Esophagus (tissue), 2 donors: ENCODE results near the gene CEP250. TPM values are rescaled to one million over a fixed set of nuclear protein-coding genes. Genes with fewer than 3 reads are reported as not detected.
A peak's percentile ranks its signal among the peaks of the same experiment; 100 is the strongest.
"Not testable (repeated sequence)": the region's sequence is repeated elsewhere in the genome, so short reads cannot be mapped to it uniquely, and the experiment has no call there.

ENCODE experiments used
- H3K27ac ChIP-seq, 2 donors: one replicate each; pipeline ENCODE4 v1.5.1; 2013; ENCODE audit warnings: low read depth in 2 of 2, mild to moderate bottlenecking in 2 of 2, inconsistent platforms in 1 of 2, low read length in 1 of 2, moderate library complexity in 1 of 2
- H3K27me3 ChIP-seq, 2 donors: one replicate each; pipeline ENCODE4 v1.6.1; 2013; ENCODE audit warnings: low read length in 2 of 2, control low read depth in 1 of 2, mild to moderate bottlenecking in 1 of 2; ENCODE audit not compliant: insufficient read depth in 2 of 2, control insufficient read depth in 1 of 2
- H3K36me3 ChIP-seq, 2 donors: one replicate each; pipeline ENCODE4 v1.6.1; 2013; ENCODE audit warnings: low read length in 1 of 2; ENCODE audit not compliant: control insufficient read depth in 2 of 2, insufficient read depth in 2 of 2
- H3K4me1 ChIP-seq, 2 donors: one replicate each; pipeline ENCODE4 v1.6.1; 2013; ENCODE audit warnings: low read length in 1 of 2; ENCODE audit not compliant: control insufficient read depth in 2 of 2, insufficient read depth in 2 of 2
- H3K4me3 ChIP-seq, 2 donors: one replicate each; pipeline ENCODE4 v1.5.1; 2013; ENCODE audit warnings: low read length in 2 of 2, mild to moderate bottlenecking in 2 of 2, low read depth in 1 of 2, moderate library complexity in 1 of 2
- H3K9me3 ChIP-seq, 2 donors: one replicate each; pipeline ENCODE4 v1.6.1; 2013; ENCODE audit warnings: mild to moderate bottlenecking in 2 of 2, low read depth in 1 of 2, low read length in 1 of 2, moderate library complexity in 1 of 2; ENCODE audit not compliant: control insufficient read depth in 2 of 2, insufficient read depth in 1 of 2
- WGBS, 2 donors: extraction: QIAGEN DNeasy Blood & Tissue Kit; methylation state at CpG; one replicate each; pipeline ENCODE4 v1.1.7; 2013; 5-methylcytosine and 5-hydroxymethylcytosine counted together
- polyA plus RNA-seq, 2 donors: library from polyadenylated mRNA; stranded (reverse); fragments of 200-250 nt; gene quantifications; one replicate each; pipeline ENCODE4 v1.2.3, GENCODE V29; 2013
- donor health status: healthy with polysubstance abuse.
- donor health status: Bipolar disorder and iron deficiency.

CEP250 gene
- polyA plus RNA-seq, 2 donors, result 6.8 to 20.7 TPM

DNA sequence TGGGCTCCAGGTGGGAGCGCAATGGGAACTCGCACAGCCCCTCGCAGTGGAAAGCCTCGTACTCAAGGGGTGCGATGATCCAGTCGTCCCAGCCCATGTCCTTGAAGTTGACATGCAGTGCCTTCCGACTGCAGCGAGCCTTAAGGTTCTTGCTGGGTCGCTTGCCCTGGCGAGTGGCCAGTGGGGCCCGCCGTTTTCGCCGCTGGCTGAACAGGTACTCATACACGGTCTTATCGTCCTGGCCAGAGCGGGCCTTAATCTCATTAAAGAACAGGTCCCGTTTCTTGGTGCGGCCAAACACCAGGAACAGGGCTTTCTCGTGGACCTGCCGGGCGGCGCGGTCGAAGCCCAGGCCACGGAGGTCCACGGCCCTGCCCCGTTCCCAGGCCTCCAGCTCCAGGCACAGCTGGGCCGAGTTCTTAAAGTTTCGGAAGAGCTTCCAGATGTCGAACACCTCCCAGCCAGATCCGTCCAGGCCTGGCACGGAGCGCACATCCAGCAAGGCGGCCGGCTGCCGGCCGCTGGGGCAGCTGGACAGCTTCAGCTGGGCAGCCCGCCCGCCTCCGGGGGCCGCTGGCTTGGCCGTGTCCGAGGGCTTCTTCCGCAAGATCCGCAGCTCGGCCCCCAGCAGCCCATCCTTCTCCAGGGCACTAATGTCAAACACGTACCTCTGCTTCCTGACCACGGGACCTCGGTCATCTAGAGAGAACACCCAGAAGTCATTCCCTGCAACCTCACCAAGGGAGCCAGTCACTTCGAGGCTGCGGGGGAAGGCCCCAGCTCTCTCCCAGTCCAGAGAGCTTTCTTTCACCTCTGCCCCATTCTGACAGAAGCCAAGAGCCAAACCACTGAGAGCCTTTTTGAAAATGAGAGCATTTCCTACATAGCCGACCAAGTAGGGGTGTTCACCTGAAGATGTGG lies 21.1 kb upstream of the CEP250 start:
- 82 to 83% methylated on average over 52 to 53 of the region's 53 CpGs for whole genome bisulfite sequencing, 2 donors
- Histone ChIP-seq H3K27me3 (no peaks in the 10 kb centered on the region), H3K27ac (no peak overlapping the region), H3K9me3 (no peaks in the 10 kb centered on the region), H3K4me1 (peaks cover 0 to 2% of the 10 kb centered on the region in 2 donors), H3K4me3 (no peak overlapping the region), H3K36me3 (no peaks in the 10 kb centered on the region)

DNA sequence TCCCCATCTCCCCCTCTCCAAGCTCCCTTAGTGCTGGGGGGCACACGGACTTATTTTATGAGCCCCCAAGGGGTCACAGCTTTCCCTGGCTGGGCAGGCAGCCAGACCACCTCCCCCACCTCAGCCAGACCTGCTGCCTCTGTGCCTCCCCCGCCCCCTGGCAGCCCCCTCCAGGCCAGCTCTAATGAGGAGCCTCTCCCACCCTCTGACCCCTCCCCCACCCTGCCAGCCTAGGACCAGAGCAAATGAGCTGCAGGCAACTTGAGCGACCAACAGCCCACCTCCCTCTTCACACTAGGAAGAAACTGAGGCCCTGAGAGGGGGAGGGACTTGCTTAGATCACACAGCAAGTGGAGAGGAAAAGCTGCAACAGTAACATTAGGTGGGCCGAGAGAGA lies 19.2 kb upstream of the CEP250 start:
- 72 to 86% methylated on average over 4 of the region's 4 CpGs for WGBS, 2 donors

GRCh38 chr20:35437599-35437998 lies 17.8 kb upstream of the CEP250 start:
- WGBS, 2 donors, result 67 to 68% methylated on average over 8 of the region's 8 CpGs
- no peaks in the 10 kb centered on the region for H3K27me3 ChIP-seq
- H3K9me3 ChIP-seq, result no peaks in the 10 kb centered on the region
- no peaks in the 10 kb centered on the region for H3K36me3 ChIP-seq
- H3K27ac ChIP-seq, result peak overlapping the region in 1 of 2 donors; percentile 43
- no peak overlapping the region for H3K4me3 ChIP-seq
- peaks cover 0 to 2% of the 10 kb centered on the region in 2 donors for H3K4me1 ChIP-seq

More for the DNA sequence above, 19.2 kb upstream of the CEP250 start:
- Histone ChIP-seq H3K36me3 (no peaks in the 10 kb centered on the region), H3K4me1 (peaks cover 0 to 2% of the 10 kb centered on the region in 2 donors), H3K27me3 (no peaks in the 10 kb centered on the region), H3K27ac (no peak overlapping the region), H3K4me3 (no peak overlapping the region), H3K9me3 (no peaks in the 10 kb centered on the region)

- H3K27ac ChIP-seq, result no peak overlapping the region
- 44 to 47% methylated on average over 6 of the region's 6 CpGs for WGBS, 2 donors
- H3K27me3 ChIP-seq, result no peaks in the 10 kb centered on the region
- H3K36me3 ChIP-seq, result no peaks in the 10 kb centered on the region
- peaks cover 0 to 2% of the 10 kb centered on the region in 2 donors for H3K4me1 ChIP-seq
- no peaks in the 10 kb centered on the region for H3K9me3 ChIP-seq
- H3K4me3 ChIP-seq, result no peak overlapping the region
Measured at GRCh38 chr20:35443003-35443402, 12.4 kb upstream of the CEP250 start.

DNA sequence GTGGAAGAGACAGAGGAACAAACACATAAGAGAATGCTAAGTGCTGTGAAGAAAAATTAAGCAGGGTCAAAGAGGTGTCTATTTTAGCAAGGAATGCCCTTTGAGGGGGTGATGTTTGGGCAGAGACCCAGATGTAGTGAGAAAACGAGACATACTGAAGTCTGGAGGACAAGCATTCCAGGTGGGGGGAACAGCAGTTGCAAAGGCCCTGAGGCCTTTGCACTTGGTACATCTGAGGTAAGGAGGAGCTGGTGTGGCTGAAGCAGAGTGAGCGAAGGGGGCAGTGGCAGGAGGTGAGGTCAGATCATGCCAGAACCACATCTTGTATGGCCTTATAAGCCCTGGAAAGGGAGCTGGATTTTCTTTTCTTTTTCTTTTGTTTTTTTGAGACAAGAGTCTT lies 11.2 kb upstream of the CEP250 start:
- no peaks in the 10 kb centered on the region for H3K36me3 ChIP-seq
- H3K27ac ChIP-seq, result no peak overlapping the region
- 66 to 76% methylated on average over 2 of the region's 2 CpGs for WGBS, 2 donors
- peaks cover 0 to 5% of the 10 kb centered on the region in 2 donors for H3K4me1 ChIP-seq
- no peaks in the 10 kb centered on the region for H3K9me3 ChIP-seq
- H3K4me3 ChIP-seq, result no peak overlapping the region
- no peaks in the 10 kb centered on the region for H3K27me3 ChIP-seq

DNA sequence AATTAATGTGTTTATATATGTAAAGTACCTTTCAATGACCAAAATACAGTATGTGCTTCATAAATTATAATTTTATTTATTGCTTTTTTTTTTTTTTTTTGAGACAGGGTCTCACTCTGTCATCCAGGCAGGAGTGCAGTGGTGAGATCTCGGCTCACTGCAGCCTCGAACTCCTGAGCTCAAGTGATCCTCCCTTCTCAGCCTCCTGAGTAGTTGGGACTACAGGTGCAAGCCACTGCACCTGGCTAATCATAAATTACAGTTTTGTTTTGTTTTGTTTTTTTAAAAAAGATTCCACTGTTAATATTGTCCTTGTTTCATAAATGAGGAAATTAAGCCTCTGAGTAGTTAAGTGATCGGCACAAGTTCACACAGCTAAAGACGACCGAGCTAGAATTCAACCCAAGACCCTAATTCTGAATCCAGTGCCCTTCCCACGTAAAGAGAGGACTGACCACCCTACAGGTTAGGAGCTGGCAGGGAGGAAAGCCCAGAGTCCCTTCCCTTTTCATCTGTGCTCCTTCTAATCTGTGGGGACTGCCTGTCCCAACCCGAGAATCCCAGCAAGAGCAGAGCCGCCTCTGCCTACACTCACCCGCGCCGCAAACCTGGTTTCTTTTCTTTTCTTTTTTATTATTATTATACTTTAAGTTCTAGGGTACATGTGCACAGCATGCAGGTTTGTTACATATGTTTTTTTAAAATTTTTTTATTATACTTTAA lies 8.9 kb upstream of the CEP250 start:
- peaks cover 0 to 7% of the 10 kb centered on the region in 2 donors for H3K4me1 ChIP-seq
- no peaks in the 10 kb centered on the region for H3K27me3 ChIP-seq
- no peak overlapping the region for H3K4me3 ChIP-seq
- no peaks in the 10 kb centered on the region for H3K36me3 ChIP-seq
- no peaks in the 10 kb centered on the region for H3K9me3 ChIP-seq
- no peak overlapping the region for H3K27ac ChIP-seq
- 64% methylated on average over 11 of the region's 11 CpGs for WGBS, 2 donors

GRCh38 chr20:35447082-35447789 lies 8.2 kb upstream of the CEP250 start:
- H3K27me3 ChIP-seq, result no peaks in the 10 kb centered on the region
- H3K9me3 ChIP-seq, result no peaks in the 10 kb centered on the region
- H3K4me3 ChIP-seq, result peak overlapping the region in 1 of 2 donors; percentile 30
- H3K27ac ChIP-seq, result no peak overlapping the region
- 1 to 2% methylated on average over 11 of the region's 11 CpGs for WGBS, 2 donors
- H3K4me1 ChIP-seq, result peaks cover 0 to 11% of the 10 kb centered on the region in 2 donors
- no peaks in the 10 kb centered on the region for H3K36me3 ChIP-seq

DNA sequence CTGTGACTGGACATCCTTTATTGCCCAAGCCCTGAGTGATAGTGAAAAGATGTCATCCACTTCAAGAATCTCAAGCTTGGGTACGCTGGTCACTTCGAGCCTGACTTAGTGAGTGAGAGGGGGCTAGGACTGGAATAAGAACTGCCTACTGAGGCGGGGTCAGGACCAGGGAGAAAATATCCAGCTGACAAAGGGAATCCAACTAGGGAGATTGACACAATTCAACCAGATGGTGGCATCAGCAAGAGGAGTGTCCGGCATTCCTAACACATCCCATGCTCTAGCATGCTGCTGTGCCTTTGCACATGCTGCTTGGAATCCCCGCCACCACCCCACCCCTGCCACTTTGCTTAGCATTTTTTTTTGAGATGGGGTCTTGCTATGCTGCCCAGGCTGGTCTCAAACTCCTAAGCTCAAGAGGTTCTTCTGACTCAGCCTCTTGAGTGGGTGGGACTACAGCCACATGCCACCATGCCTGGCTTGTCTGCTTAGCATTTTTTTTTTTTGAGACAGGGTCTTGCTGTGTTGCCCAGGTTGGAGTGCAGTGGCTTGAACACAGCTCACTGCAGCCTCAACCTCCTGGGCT lies 6.5 kb upstream of the CEP250 start:
- Histone ChIP-seq H3K9me3 (no peaks in the 10 kb centered on the region), H3K4me3 (no peak overlapping the region), H3K27me3 (no peaks in the 10 kb centered on the region), H3K36me3 (no peaks in the 10 kb centered on the region), H3K4me1 (peaks cover 0 to 11% of the 10 kb centered on the region in 2 donors), H3K27ac (no peak overlapping the region)
- WGBS, 2 donors, result 90 to 96% methylated on average over 5 of the region's 5 CpGs

GRCh38 chr20:35449855-35450254 lies 5.5 kb upstream of the CEP250 start:
- H3K36me3 ChIP-seq, H3K4me3 ChIP-seq, H3K27me3 ChIP-seq, H3K9me3 ChIP-seq, H3K27ac ChIP-seq: not testable (repeated sequence)
- peaks cover 0 to 11% of the 10 kb centered on the region in 2 donors for H3K4me1 ChIP-seq
- 77 to 87% methylated on average over 9 to 13 of the region's 13 CpGs for WGBS, 2 donors
